Measurements from ENCODE around the gene COX5A.

The COX5A gene

GRCh38 chr15:74937590-74938371, at the start of gene COX5A:
COX5A (minus strand) TSS chr15:74938073; CDS start chr15:74938014, 59 bp downstream.
- H3K9ac ChIP-seq (ENCODE audit: low read depth in 1 of 2, low read length in 2 of 2), result peak within 1 kb of the TSS; percentile 81 to 96
- peaks cover 11 to 20% of the 10 kb centered on the region in 2 donors for H3K4me1 ChIP-seq (ENCODE audit: control insufficient read depth in 2 of 2, insufficient read depth in 2 of 2, low read length in 2 of 2)
- H3K9me3 ChIP-seq (ENCODE audit: control insufficient read depth in 2 of 2, low read length in 2 of 2), result no peaks in the 10 kb centered on the region
- H3K36me3 ChIP-seq (ENCODE audit: control insufficient read depth in 2 of 2, insufficient read depth in 2 of 2, low read length in 2 of 2), result no peaks in the 10 kb centered on the region
- peak within 1 kb of the TSS; percentile 98 for H3K27ac ChIP-seq (ENCODE audit: low read depth in 2 of 2, low read length in 2 of 2)
- H3K4me3 ChIP-seq (ENCODE audit: low read length in 2 of 2), result peak within 1 kb of the TSS; percentile 78 to 91
- no peaks in the 10 kb centered on the region for H3K27me3 ChIP-seq (ENCODE audit: control insufficient read depth in 2 of 2, insufficient read depth in 2 of 2, low read length in 2 of 2)

DNA sequence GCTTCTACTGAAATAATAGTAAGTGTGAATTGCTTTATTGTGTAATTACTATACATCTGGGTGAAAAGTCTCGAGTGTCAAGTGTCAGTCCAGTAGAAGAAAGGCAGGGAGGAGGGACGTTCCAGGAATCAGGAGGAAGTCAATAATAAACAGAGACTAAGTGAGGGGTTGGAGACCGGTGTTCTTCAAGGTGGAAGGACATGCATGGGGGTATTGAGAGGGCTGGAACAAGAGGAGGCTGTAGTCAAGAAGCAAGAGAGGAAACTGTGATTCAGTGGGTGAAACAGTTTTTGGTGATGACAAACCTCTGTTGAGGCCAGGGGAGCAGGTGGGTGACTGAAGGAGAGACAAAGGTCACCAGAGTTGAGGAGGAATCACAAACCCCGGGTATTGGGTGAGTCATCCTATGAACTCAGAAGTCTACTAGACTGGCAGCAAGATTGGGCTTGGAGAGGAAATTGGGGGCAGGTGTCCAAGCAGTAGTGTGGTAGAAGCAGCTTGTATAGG, 45.9 kb upstream of the COX5A start:
- no peaks in the 10 kb centered on the region for H3K9me3 ChIP-seq (ENCODE audit: control insufficient read depth in 2 of 2, low read length in 2 of 2)
- no peaks in the 10 kb centered on the region for H3K36me3 ChIP-seq (ENCODE audit: control insufficient read depth in 2 of 2, insufficient read depth in 2 of 2, low read length in 2 of 2)
- peaks cover 0 to 2% of the 10 kb centered on the region in 2 donors for H3K4me1 ChIP-seq (ENCODE audit: control insufficient read depth in 2 of 2, insufficient read depth in 2 of 2, low read length in 2 of 2)
- H3K27ac ChIP-seq (ENCODE audit: low read depth in 2 of 2, low read length in 2 of 2), result peak overlapping the region in 1 of 2 donors; percentile 56
- H3K4me3 ChIP-seq (ENCODE audit: low read length in 2 of 2), result no peak overlapping the region
- no peak overlapping the region for H3K9ac ChIP-seq (ENCODE audit: low read depth in 1 of 2, low read length in 2 of 2)
- peaks cover 0 to 2% of the 10 kb centered on the region in 2 donors for H3K27me3 ChIP-seq (ENCODE audit: control insufficient read depth in 2 of 2, insufficient read depth in 2 of 2, low read length in 2 of 2)

DNA sequence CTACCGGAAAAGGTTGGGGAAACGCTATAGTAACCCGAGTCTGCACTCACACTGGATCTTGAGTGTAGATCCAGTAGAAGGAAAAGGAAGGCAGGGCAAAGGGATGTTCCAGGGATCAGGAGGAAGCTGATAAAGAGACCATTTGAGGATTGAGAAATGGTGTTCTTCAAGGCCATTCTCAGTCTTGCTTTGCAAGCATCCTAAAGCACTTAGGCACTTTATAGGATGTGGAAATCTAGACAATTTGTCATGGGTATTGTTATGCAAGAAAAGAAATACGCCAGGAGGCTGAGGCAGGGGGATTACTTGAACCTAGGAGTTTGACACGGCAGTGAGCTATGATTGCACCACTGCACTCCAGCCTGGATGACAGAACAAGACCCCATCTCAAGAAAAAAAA, 44.3 kb upstream of the COX5A start:
- H3K27ac ChIP-seq (ENCODE audit: low read depth in 2 of 2, low read length in 2 of 2), result no peak overlapping the region
- no peaks in the 10 kb centered on the region for H3K27me3 ChIP-seq (ENCODE audit: control insufficient read depth in 2 of 2, insufficient read depth in 2 of 2, low read length in 2 of 2)
- peaks cover 0 to 2% of the 10 kb centered on the region in 2 donors for H3K4me1 ChIP-seq (ENCODE audit: control insufficient read depth in 2 of 2, insufficient read depth in 2 of 2, low read length in 2 of 2)
- no peak overlapping the region for H3K9ac ChIP-seq (ENCODE audit: low read depth in 1 of 2, low read length in 2 of 2)
- H3K4me3 ChIP-seq (ENCODE audit: low read length in 2 of 2), result no peak overlapping the region
- H3K36me3 ChIP-seq (ENCODE audit: control insufficient read depth in 2 of 2, insufficient read depth in 2 of 2, low read length in 2 of 2), result no peaks in the 10 kb centered on the region
- no peaks in the 10 kb centered on the region for H3K9me3 ChIP-seq (ENCODE audit: control insufficient read depth in 2 of 2, low read length in 2 of 2)

- no peak overlapping the region for H3K4me3 ChIP-seq (ENCODE audit: low read length in 2 of 2)
- H3K27ac ChIP-seq (ENCODE audit: low read depth in 2 of 2, low read length in 2 of 2), result no peak overlapping the region
- no peaks in the 10 kb centered on the region for H3K9me3 ChIP-seq (ENCODE audit: control insufficient read depth in 2 of 2, low read length in 2 of 2)
- H3K36me3 ChIP-seq (ENCODE audit: control insufficient read depth in 2 of 2, insufficient read depth in 2 of 2, low read length in 2 of 2), result no peaks in the 10 kb centered on the region
- no peaks in the 10 kb centered on the region for H3K4me1 ChIP-seq (ENCODE audit: control insufficient read depth in 2 of 2, insufficient read depth in 2 of 2, low read length in 2 of 2)
- H3K27me3 ChIP-seq (ENCODE audit: control insufficient read depth in 2 of 2, insufficient read depth in 2 of 2, low read length in 2 of 2), result no peaks in the 10 kb centered on the region
- no peak overlapping the region for H3K9ac ChIP-seq (ENCODE audit: low read depth in 1 of 2, low read length in 2 of 2)
Measured at GRCh38 chr15:74978503-74978902, 40.6 kb upstream of the COX5A start.

GRCh38 chr15:74978077-74978476, 40.2 kb upstream of the COX5A start:
- Histone ChIP-seq H3K4me3 (ENCODE audit: low read length in 2 of 2) (no peak overlapping the region), H3K36me3 (ENCODE audit: control insufficient read depth in 2 of 2, insufficient read depth in 2 of 2, low read length in 2 of 2) (no peaks in the 10 kb centered on the region), H3K27ac (ENCODE audit: low read depth in 2 of 2, low read length in 2 of 2) (no peak overlapping the region), H3K9me3 (ENCODE audit: control insufficient read depth in 2 of 2, low read length in 2 of 2) (no peaks in the 10 kb centered on the region), H3K4me1 (ENCODE audit: control insufficient read depth in 2 of 2, insufficient read depth in 2 of 2, low read length in 2 of 2) (no peaks in the 10 kb centered on the region), H3K27me3 (ENCODE audit: control insufficient read depth in 2 of 2, insufficient read depth in 2 of 2, low read length in 2 of 2) (no peaks in the 10 kb centered on the region), H3K9ac (ENCODE audit: low read depth in 1 of 2, low read length in 2 of 2) (no peak overlapping the region)

GRCh38 chr15:74977599-74977998, 39.7 kb upstream of the COX5A start:
- H3K9ac ChIP-seq (ENCODE audit: low read depth in 1 of 2, low read length in 2 of 2), result no peak overlapping the region
- H3K4me1 ChIP-seq (ENCODE audit: control insufficient read depth in 2 of 2, insufficient read depth in 2 of 2, low read length in 2 of 2), result no peaks in the 10 kb centered on the region
- H3K27me3 ChIP-seq (ENCODE audit: control insufficient read depth in 2 of 2, insufficient read depth in 2 of 2, low read length in 2 of 2), result no peaks in the 10 kb centered on the region
- H3K4me3 ChIP-seq (ENCODE audit: low read length in 2 of 2), result no peak overlapping the region
- no peak overlapping the region for H3K27ac ChIP-seq (ENCODE audit: low read depth in 2 of 2, low read length in 2 of 2)
- no peaks in the 10 kb centered on the region for H3K36me3 ChIP-seq (ENCODE audit: control insufficient read depth in 2 of 2, insufficient read depth in 2 of 2, low read length in 2 of 2)
- no peaks in the 10 kb centered on the region for H3K9me3 ChIP-seq (ENCODE audit: control insufficient read depth in 2 of 2, low read length in 2 of 2)

GRCh38 chr15:74976159-74976558, 38.3 kb upstream of the COX5A start:
- Histone ChIP-seq H3K27me3 (ENCODE audit: control insufficient read depth in 2 of 2, insufficient read depth in 2 of 2, low read length in 2 of 2) (no peaks in the 10 kb centered on the region), H3K9ac (ENCODE audit: low read depth in 1 of 2, low read length in 2 of 2) (no peak overlapping the region), H3K9me3 (ENCODE audit: control insufficient read depth in 2 of 2, low read length in 2 of 2) (no peaks in the 10 kb centered on the region), H3K27ac (ENCODE audit: low read depth in 2 of 2, low read length in 2 of 2) (no peak overlapping the region), H3K36me3 (ENCODE audit: control insufficient read depth in 2 of 2, insufficient read depth in 2 of 2, low read length in 2 of 2) (no peaks in the 10 kb centered on the region), H3K4me1 (ENCODE audit: control insufficient read depth in 2 of 2, insufficient read depth in 2 of 2, low read length in 2 of 2) (no peaks in the 10 kb centered on the region), H3K4me3 (ENCODE audit: low read length in 2 of 2) (no peak overlapping the region)

GRCh38 chr15:74967670-74968069, 29.8 kb upstream of the COX5A start:
- no peaks in the 10 kb centered on the region for H3K4me1 ChIP-seq (ENCODE audit: control insufficient read depth in 2 of 2, insufficient read depth in 2 of 2, low read length in 2 of 2)
- no peaks in the 10 kb centered on the region for H3K36me3 ChIP-seq (ENCODE audit: control insufficient read depth in 2 of 2, insufficient read depth in 2 of 2, low read length in 2 of 2)
- no peak overlapping the region for H3K27ac ChIP-seq (ENCODE audit: low read depth in 2 of 2, low read length in 2 of 2)
- H3K9ac ChIP-seq (ENCODE audit: low read depth in 1 of 2, low read length in 2 of 2), result no peak overlapping the region
- H3K9me3 ChIP-seq (ENCODE audit: control insufficient read depth in 2 of 2, low read length in 2 of 2), result no peaks in the 10 kb centered on the region
- no peak overlapping the region for H3K4me3 ChIP-seq (ENCODE audit: low read length in 2 of 2)
- no peaks in the 10 kb centered on the region for H3K27me3 ChIP-seq (ENCODE audit: control insufficient read depth in 2 of 2, insufficient read depth in 2 of 2, low read length in 2 of 2)

DNA sequence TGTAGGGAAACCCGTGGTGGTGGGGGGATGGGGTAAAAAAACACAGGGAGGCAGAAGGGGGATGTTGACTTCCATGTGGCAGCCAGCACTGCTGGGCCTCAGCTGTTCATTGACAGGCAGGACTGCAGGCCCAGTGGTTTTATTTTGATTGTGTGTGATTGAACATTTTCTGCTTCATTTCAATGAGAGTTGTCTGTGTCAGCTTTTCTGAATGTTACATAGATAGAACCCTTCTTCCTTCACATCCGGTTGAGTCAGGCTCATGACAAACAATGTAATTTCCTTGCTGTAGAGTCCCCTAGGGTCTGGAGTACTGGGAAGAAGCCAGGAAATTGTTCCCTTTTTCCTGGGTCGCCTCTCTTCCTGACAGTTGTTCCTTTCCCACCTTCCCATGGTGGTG, 26.9 kb upstream of the COX5A start:
- Histone ChIP-seq H3K36me3 (ENCODE audit: control insufficient read depth in 2 of 2, insufficient read depth in 2 of 2, low read length in 2 of 2) (no peaks in the 10 kb centered on the region), H3K4me1 (ENCODE audit: control insufficient read depth in 2 of 2, insufficient read depth in 2 of 2, low read length in 2 of 2) (peaks cover 0 to 3% of the 10 kb centered on the region in 2 donors), H3K4me3 (ENCODE audit: low read length in 2 of 2) (no peak overlapping the region), H3K9me3 (ENCODE audit: control insufficient read depth in 2 of 2, low read length in 2 of 2) (no peaks in the 10 kb centered on the region), H3K27me3 (ENCODE audit: control insufficient read depth in 2 of 2, insufficient read depth in 2 of 2, low read length in 2 of 2) (no peaks in the 10 kb centered on the region), H3K27ac (ENCODE audit: low read depth in 2 of 2, low read length in 2 of 2) (no peak overlapping the region), H3K9ac (ENCODE audit: low read depth in 1 of 2, low read length in 2 of 2) (no peak overlapping the region)

- Histone ChIP-seq H3K27ac (ENCODE audit: low read depth in 2 of 2, low read length in 2 of 2) (no peak overlapping the region), H3K27me3 (ENCODE audit: control insufficient read depth in 2 of 2, insufficient read depth in 2 of 2, low read length in 2 of 2) (peaks cover 0 to 3% of the 10 kb centered on the region in 2 donors), H3K4me3 (ENCODE audit: low read length in 2 of 2) (no peak overlapping the region), H3K9ac (ENCODE audit: low read depth in 1 of 2, low read length in 2 of 2) (no peak overlapping the region), H3K36me3 (ENCODE audit: control insufficient read depth in 2 of 2, insufficient read depth in 2 of 2, low read length in 2 of 2) (no peaks in the 10 kb centered on the region), H3K9me3 (ENCODE audit: control insufficient read depth in 2 of 2, low read length in 2 of 2) (no peaks in the 10 kb centered on the region), H3K4me1 (ENCODE audit: control insufficient read depth in 2 of 2, insufficient read depth in 2 of 2, low read length in 2 of 2) (peaks cover 6 to 16% of the 10 kb centered on the region in 2 donors)
Measured at GRCh38 chr15:74963213-74963612, 25.3 kb upstream of the COX5A start.

All from mucosa of rectum (tissue), 2 donors.